OCI-M2 (cell line): Measurements from ENCODE around the gene HILPDA.
"Not testable (repeated sequence)": the region's sequence is repeated elsewhere in the genome, so short reads cannot be mapped to it uniquely, and the experiment has no call there.

Source experiments
- DNase-seq: peaks from one replicate; lab custom pipeline; 2025; ENCODE audit not compliant: unreplicated experiment; lab: John Stamatoyannopoulos, UW

Gene HILPDA

GRCh38 chr7:128459394-128459878 is 3.8 kb downstream of the HILPDA start:
- no peak for DNase-seq

- no peak for DNase-seq
These were observed 6.8 kb downstream of the HILPDA start for GRCh38 chr7:128462460-128462859.

GRCh38 chr7:128463345-128463744 is 7.7 kb downstream of the HILPDA start:
- not testable (repeated sequence) for DNase-seq

- not testable (repeated sequence) for DNase-seq
These were observed 8.3 kb downstream of the HILPDA start for GRCh38 chr7:128463933-128464332.

GRCh38 chr7:128466871-128467270 is 11.2 kb downstream of the HILPDA start:
- not testable (repeated sequence) for DNase-seq

- peak; percentile 86 for DNase-seq
These were observed 21.0 kb downstream of the HILPDA start, which contains the start of gene METTL2B for GRCh38 chr7:128476402-128477335. TSS of gene METTL2B (plus strand) at chr7:128476748. CDS start at chr7:128476766, 18 bp downstream.

- not testable (repeated sequence) for DNase-seq
These were observed 21.6 kb downstream of the HILPDA start for GRCh38 chr7:128477336-128477690.

- DNase-seq = not testable (repeated sequence)
These were observed 23.4 kb downstream of the HILPDA start for GRCh38 chr7:128479082-128479481.

- not testable (repeated sequence) for DNase-seq
These were observed 32.5 kb downstream of the HILPDA start for GRCh38 chr7:128488134-128488533.

GRCh38 chr7:128497405-128497804 is 41.7 kb downstream of the HILPDA start:
- DNase-seq = no peak

- not testable (repeated sequence) for DNase-seq
These were observed 49.7 kb downstream of the HILPDA start for GRCh38 chr7:128505416-128505815.

- not testable (repeated sequence) for DNase-seq
These were observed 51.1 kb downstream of the HILPDA start for GRCh38 chr7:128506819-128507218.

GRCh38 chr7:128507321-128507993 is 51.8 kb downstream of the HILPDA start:
- not testable (repeated sequence) for DNase-seq
